ENCODE results near the gene LRTM2.
"Not testable (repeated sequence)": the region's sequence is repeated elsewhere in the genome, so short reads cannot be mapped to it uniquely, and the experiment has no call there.

The LRTM2 gene

DNA sequence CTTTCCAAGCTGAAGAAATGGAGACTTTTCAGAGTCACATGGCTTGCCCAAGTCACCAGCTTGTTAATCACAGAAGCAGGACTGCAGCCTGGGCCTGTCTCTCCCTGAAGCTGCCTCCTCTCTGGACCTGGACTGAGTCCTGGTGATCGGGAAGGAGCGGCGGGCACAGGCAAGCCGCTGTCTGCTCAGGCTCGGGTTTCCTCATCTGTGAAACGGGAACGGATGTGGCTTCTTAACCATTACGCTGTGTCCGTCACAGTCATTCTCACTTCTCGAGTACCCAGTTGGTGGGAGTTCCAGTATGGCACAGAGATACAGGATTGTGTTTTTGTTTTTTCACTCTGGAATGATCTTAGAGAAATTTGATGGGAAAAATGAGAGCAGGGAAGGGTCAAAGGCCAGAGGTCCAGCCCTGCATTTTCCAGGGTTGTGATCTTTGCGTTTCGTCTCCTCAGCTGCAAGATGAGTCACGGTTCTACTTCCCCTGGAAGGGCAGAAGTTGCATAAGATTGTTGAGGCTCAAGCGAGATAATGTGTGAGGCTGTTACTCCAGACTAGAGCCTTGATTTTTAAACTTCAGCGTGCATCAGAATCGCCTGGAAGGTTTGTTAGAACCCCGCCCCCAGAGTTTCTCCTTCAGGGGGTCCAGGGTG, 7.6 kb upstream of the LRTM2 start:
- no peak for DNase-seq

DNA sequence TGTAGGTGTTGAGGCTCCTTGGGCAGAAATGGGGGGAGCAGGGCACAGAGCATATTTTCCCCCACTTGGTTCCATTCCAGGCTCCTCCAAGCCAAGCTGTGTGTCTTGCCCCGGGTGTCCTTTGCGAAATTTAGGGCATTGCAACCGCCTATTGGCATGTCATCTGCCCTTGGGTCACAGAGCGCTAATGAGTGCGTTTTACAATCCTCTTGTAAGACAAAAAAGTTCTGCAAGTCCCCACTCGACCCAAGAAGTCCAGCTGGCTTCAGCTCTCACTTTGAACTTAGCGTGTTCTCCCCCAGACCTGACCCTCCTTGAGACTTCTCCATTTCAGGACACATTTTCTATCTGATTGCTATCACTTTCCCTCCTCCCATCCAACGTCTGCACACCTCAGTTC, 6.1 kb upstream of the LRTM2 start:
- DNase-seq, result no peak

DNA sequence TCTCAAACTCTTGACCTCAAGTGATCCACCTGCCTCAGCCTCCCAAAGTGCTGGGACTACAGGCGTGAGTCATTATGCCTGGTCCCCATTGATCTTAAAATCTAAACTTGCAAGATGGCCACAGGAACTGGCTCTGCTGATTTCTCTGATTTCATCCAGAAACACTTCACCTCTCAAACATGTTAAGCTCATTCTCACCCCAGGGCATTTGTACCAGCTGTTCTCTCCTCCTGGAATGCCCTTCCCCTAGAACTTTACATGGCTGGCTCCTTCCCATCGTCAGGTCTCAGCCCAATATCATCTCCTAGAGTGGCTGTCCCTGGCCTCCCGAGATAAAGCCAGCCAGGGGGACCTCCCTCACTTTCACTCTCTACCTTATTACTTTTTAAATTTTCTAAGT, 5.3 kb upstream of the LRTM2 start:
- no peak for DNase-seq

DNA sequence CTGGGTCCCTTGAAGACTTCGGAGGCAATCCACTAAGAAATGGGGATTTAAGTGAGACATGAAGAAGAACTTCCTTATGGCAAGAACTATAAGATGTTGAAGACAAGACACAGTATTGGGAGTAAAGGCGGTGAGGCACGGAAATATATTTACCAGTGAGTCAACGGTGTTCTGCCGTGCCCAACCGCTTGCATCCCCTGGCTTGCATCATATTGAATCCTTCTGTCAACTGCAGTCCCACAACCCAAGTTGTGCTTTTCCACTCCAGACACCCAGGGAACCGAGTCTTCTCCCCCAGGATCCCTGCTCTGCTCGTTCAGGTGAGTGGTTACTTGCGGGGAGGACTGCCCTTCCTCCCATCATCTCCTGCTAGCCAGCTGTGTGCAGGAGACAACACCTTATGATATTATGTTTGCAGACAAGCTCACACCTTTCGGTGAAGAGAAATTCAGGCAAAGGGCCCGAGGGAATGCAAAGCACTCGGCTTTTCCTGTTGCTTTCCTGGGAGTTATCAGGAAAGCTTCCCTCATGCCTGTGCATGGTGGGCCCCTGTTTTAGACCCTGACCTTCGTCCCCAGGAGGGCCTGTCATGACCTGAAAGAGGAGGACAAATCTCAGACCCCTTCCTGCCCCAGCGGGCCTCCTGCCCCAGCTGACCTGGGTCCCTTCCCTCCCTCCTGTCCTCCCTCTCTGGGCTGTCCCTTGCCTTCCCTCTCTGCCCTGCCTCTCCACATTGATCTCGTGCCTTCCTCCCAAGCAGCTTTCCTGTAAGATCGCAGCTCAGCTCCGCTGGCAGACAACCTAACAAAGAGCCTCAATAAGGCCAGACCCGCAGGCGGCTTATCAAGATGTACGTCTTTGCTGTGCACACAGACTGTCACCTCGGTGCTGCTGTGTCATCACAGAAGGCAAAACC, 4.3 kb upstream of the LRTM2 start:
- DNase-seq, result no peak

DNA sequence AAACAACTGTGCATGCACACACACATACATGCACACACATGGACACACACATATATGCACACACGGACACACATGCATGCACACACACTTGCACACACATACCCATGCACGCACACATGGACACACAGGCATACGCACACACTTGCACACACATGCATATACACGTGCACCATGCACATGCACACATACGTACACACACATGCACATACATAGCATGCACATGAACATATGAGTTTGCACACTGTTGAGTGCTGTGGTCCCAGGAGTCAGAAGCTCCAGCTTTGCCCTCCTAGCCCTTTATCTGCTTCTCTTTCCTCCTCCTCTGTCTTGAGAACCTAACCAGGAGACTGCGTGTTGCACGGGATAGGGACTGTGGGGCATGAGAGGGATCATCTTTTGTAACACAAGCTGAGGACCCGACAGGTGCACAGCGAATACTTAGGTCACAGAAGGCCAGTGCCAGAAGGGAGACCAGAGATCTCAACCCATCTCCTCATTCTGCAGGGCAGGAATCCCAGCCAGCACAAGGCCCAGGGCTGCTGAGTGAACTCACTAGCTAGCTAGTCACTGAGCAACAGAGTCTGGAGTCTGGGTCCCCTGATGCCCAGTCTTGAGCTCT, 3.5 kb upstream of the LRTM2 start:
- DNase-seq, result no peak

DNA sequence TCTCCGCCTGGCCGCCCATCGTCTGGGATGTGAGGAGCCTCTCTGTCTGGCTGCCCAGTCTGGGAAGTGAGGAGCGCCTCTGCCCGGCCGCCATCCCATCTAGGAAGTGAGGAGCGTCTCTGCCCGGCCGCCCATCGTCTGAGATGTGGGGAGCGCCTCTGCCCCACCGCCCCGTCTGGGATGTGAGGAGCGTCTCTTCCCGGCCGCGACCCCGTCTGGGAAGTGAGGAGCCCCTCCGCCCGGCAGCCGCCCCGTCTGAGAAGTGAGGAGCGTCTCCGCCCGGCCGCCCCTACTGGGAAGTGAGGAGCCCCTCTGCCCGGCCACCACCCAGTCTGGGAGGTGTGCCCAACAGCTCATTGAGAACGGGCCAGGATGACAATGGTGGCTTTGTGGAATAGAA, 2.4 kb upstream of the LRTM2 start:
- DNase-seq, result not testable (repeated sequence)

DNA sequence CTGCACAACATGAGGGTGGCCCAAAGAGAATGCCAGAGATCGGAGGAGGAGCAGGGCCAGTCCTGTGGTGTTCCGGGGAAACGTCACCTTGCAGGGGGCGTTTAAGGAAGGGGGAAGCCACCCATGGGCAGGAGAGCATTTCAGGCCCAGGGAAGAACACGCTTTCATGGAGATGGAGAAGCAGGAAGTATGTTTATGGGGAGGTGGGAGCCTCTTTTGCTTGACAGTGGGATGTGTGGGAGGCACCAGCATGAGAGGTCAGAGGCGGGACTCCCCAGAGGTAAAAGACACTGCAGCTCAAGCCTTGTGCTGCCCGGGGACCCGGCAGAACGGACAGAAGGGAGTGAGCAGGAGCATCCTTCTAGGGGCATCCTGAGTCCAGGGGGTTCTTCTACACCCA, 1.3 kb upstream of the LRTM2 start:
- DNase-seq, result no peak

DNA sequence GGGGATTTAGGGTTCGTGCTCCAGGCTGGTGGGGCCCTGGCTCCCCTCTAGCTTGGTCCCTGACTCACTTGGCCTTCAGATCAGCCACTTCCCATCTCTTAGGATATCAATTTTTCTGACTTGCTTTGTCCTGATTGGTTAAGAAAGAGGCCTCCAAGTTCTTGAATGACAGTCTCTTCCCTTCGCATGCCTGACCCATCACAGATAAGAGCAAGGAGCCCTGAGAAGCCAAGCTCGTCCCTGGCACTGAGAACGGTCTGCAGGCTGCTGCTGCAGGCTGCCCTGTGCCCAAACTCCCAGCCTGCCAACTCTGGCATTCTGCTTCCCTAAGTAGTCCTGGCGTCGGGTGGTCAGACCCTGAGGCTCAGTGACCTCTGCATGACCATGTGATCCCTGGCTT, 794 bp upstream of the LRTM2 start:
- no peak for DNase-seq

DNA sequence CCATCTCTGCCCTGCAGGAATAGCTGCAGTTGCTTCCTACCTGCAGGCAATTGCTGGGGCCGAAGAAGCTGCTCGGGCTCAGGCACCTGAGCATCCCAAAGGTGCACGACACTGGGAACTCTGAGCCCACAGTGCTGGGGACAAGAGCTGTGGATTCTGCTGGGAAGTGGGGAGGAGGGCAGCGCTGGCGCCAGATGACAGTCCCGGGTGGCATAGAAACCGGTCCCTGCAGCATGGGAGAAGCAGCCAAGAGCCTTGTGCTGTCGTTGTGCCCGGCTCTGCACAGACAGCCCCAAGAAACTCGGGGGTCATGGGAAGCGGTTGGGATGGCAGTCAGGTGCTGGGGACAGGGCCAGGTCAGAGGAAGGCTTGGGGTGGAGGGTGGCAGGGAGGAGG, 529 bp downstream of the LRTM2 start:
- DNase-seq, result no peak

DNA sequence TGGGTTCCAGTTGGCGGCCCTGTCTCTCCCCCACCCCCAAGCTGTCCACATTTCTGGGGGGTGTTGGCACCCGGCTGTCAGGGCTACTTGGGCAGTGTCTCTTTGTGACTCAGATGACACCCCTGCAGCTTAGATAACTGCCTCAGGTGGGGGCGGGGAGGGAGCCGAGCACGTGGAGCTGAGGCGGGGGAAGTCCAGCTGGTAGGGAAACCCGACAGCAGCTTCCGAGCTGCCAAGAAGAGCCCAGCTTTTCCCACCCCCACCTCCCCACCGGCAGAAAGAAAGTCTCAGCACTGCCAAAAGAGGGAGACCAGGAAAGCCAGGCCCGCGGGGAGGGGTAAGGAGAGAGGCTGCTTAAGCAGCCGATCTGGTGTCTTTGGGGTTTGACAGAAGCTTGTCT, 1.4 kb downstream of the LRTM2 start:
- DNase-seq, result no peak

DNA sequence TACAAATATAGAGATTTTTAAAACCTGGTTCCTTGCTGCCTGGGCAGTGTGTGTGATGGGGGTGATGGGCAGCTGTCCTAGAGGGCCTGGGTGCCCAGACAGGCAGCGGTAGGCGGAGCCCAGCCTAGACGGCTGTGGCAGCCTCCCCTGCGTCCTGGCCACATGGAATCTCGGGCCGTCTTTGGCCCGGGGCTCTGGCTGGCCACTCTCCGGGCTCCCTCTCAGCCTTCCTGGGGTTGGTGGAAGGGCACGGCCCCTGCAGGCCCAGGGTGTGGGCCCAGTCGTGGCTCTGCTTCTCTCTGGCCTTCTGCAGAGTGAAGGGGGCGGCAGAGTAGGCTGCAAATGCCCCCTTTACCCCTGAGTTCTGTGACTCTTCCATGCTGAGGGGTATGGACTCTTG, 2.3 kb downstream of the LRTM2 start:
- DNase-seq, result no peak

DNA sequence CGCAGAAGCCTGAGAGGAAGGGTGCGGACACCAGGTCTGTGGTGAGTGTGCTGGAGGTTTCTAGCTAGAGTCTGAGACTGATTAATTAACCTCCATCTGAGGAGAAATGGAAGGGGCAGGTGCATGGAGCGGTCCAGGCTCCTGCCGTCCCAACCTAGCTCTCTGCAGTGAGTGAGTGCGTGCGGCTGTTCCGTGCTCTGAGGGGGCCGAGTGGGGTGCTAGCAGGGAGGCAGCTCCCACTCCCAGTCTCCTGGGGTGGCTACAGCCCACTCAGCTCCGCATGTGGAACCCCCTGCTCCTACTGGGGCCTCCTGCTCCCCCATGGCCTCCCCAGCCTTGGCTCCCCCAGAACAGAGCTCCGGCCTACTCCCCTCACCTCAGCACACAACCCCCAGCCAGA, 2.9 kb downstream of the LRTM2 start:
- DNase-seq, result no peak

DNA sequence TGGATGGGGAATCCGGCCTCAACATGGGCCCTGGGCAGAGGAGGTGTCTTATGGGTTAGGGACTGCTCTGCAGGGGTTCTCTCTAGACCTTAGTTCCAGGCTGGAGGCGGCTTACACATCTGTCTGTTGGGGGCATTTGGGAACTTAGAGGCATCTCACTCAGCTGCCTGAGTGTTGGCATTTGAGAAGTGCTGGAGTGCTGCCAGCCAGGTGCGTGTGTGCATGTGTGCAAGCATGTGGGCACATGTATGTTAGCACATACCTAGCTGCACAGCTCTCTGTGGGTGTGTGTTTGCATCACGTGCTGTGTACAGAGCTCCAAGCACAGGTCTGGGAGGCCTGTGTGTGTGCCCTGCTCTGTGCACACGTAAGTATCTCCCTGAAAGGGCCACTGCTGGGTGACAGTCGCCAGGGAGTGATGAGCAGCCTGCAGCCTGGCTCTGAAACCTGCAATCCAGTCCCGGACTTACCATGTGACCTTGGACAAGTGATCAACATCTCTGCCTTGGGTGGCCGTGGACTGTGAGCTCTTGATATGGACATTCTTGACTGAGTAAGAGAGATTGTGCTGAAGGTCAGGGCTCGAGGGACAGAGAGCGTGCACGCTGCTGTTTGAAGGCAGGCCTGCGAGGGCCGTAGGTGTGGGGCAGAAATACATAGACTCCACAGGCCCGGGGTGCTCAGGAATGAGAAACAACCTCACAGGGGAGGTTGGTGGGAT, 5.2 kb downstream of the LRTM2 start:
- DNase-seq, result no peak

DNA sequence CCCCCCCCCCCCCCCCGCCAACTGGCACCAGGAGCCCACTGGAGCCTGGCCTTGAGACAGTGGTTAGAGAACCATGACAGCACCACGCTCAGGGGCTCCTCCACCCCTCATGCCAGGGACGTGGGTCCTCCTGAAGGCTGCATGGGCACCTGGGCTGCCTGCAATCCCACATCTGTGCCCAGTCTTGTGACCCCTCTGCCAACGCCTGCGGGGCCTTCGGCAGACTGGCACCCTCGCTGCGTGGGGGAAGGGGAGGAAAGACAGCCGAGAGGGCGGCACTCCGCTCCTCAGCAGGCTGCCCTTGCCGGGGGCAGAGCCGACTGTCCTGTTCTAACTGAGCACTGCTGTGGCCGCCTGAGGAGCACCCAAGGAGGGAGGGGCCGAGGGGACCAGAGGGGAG, 6.0 kb downstream of the LRTM2 start:
- no peak for DNase-seq

DNA sequence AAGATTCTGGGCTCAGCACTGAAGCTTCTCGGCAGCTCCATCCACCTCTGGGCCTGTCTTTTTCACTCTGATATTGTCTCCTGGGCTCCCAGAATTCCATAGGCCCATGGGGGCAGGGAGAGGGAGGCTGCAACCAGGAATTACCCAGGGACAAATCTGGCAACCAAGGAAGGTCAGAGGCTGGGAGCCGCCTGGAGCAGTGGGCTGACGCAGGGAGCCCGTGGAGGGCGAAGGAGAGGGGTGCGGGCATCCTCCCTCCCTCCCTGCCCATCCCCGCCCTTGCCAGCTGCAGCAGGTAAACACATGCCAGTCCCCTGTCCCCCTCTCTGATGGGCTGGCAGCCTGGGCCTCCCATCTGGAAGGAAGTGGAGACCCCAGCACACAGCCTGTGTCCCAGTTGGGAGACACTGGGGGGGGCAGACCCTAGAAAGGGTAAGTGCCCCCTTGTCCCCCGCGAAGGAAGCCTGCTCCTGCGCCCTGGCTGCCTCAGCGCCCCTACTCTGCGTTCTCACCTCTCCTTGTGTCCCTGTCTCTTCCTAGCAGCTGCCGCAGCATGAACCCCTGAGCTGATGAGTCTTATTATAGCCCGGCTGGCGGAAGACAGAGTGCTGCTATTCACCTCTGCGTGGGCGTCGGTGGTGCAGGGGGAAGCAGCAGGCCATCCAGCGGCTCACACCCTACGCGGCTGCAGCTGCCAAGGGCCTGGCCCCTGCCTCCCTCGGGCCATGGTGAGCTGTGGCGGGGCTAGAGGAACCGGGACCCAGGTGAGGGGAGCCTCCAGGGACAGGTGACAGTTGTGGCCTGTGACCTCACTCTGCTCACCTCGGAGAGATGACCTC, 6.7 kb downstream of the LRTM2 start:
- DNase-seq, result no peak

DNA sequence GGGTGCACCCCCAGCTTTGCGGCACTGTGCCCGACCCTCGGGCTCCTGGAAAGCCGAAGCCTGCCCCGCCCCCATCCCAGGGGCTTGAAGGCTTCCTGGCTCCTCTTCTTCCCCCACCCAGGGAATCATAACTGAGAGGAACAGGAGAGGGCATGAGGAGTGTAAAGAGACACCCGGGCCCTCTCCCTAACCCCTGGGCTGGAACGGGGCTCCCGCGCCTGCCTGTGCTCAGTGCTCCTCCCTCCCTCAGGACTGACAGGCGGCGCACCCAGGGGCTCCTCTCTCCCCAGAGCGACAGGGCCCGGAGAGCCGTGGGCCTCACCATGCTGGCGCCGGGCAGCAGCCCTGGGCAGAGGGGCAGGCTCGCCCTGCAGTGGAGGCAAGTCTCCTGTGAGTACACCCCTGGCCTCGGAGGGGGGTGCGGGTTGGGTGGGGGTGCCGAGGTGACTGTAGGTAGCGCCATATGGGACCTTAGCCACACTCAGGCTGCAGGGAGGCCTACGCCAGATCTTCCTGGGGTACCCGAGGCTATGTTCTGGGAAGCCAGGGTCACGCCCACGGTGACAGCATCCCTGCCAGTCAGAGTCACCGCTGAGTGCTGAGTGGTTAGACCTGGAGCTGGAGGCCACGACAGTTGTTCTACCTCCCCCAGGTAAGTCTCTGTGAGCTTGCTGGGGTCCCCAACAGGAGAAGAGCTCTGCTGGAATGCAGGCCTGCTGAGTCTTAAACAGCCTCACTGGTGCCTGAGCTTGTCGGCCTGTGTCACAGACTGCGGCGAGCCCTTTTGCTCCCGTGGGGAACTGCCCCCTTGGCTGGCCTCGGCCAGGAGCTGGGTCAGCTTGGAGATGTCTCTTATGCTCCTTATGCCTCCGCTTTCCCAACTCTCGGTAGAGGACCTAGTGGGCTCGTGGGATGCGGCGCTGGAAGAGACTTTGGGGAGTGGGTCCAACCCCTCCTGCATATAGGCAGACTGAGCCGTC, 7.8 kb downstream of the LRTM2 start:
- DNase-seq, result no peak

DNA sequence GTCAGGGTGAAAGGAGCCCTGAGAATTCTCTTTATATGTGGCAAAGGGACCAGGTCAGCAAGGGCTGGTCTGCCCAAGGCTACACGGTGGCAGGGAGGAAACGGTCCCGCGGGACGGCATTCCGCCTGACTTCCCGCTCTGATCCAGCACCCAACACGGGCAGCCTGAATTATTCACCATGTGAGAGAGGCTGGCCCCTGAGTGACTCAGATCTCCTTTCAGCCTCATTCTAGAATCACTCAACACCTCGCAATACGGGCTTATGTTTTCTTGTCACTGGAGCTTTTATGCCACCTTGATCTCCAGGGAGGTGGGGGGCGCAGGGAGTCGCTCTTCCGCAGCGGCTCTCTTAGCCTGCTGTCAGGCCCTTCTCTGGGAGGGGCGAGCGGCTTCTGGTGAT, 8.5 kb downstream of the LRTM2 start:
- DNase-seq, result no peak

DNA sequence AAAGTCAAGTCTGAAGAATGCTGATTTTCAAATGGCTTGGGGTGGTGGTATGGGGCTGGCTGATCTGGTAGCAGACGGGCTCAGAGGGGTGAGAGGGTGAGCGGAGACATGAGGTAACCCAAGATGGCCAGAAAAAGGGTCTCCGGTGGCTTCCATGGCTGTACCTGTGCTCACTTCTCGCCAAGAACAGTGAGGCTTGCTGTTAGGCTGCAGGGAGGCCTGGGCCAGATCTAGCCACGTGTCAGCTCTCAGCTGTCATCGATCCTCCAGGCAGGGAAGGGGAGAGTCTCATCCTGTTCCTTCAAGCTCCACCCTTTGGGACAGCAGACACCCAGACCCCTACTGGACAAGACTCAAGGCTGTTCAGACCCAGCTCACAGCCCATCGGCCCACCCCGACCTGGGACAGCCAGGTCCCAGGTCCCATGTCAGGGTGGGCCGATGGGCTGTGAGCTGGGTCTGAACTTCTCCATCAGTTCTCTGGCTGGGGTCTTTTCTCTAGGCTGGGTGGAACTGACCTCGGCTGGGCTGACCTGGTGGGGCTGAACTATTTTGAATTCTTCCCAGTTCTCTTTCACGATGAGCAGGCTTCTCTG, 9.0 kb downstream of the LRTM2 start:
- DNase-seq, result no peak

DNA sequence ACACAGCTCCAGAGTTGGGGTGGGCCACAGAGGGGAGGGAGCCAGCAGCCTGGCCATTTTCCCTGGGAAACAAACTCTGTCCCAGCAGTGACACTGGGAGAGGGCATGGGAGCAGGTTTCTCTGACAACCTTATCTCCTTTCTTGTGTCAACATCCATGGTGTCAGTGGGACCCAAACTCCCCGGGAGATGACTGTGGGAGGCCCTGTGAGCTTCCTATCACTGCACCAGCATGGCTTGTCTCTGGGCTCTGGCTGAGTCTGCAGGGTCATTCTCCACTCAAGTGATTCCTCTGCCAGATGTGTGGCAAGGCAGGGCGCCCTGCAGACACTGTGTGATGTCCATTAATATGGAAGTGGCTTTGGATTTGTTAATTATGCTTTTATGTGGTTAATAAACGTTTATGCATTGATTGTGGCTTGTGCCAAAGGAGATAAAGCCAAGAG, 10.1 kb downstream of the LRTM2 start:
- DNase-seq, result no peak

Measured in NCI-H774 (cell line).